DND-41 (cell line): ENCODE data around the gene APMAP.

Experiments
- CTCF ChIP-seq: IDR thresholded peaks from 2 replicates; pipeline ENCODE4 v1.5.1; 2012; ENCODE audit warnings: borderline replicate concordance, low read length, moderate library complexity, mild to moderate bottlenecking; ENCODE audit not compliant: poor library complexity, severe bottlenecking; ENCODE audit errors: extremely low read depth
- EZH2 ChIP-seq: IDR thresholded peaks from 3 replicates; pipeline ENCODE4 v1.6.1; 2012; ENCODE audit warnings: borderline replicate concordance, low read depth, mild to moderate bottlenecking, moderate library complexity, low read length, inconsistent platforms; ENCODE audit not compliant: severe bottlenecking

- no peak for TF ChIP-seq CTCF
- no peak for TF ChIP-seq EZH2
These were observed 4.4 kb downstream of the APMAP start for GRCh38 chr20:24987873-24988835.
